NCI-H2081 (cell line): Measurements from ENCODE around the gene GAL.

ENCODE experiments used
- DNase-seq, 2 experiments: peaks; one replicate each; lab custom pipeline; 2025; lab: John Stamatoyannopoulos, UW

Gene GAL

GRCh38 chr11:68659158-68659921 is 25.0 kb upstream of the GAL start:
- peak; percentile 96 to 99 for DNase-seq

GRCh38 chr11:68660066-68660810 is 24.1 kb upstream of the GAL start:
- no peak for DNase-seq

GRCh38 chr11:68661014-68661413 is 23.3 kb upstream of the GAL start:
- DNase-seq: no peak

DNA sequence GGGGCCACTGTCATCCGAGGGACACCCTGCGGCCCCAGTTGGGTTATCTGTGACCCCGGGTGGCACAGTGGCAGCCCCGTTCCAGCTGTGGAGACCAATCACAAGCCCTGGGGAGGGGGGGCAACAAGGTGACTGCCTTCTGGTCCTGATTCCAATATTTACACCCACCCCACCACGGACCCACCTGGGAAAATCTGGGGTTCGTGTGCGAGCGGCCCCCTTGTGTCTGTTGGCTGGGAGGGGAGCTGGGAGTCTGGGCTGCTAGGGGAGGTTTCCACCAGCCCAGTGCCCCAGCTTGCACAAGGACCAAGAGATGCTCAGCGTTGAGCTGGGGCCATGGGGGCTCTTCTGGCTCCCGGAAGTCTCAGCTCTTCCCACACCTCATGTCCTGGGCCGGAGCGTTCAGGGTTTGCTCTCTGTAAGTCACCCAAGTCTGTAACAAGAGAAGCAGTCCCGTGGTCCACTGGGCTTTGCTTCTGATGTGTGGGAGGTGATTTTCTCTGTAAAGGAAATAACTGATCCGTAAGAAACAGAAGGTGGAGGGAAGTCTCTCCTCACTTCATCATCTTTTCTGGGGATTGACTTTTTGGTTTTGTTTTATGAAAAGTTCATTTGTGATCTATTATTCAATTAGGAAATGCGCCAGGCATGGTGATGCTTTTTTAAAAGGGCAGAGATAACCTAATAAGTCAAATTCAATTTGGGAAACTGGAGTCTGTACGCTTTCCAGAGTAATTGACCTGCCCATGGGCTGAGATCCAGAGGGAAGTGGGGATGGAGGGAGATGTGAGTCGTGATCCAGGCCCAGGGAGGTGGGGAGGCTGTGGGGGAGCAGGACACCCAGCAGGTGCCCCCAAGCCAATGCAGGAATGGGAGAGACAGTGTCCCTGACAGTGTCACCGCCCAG is 22.4 kb upstream of the GAL start:
- DNase-seq: no peak

DNA sequence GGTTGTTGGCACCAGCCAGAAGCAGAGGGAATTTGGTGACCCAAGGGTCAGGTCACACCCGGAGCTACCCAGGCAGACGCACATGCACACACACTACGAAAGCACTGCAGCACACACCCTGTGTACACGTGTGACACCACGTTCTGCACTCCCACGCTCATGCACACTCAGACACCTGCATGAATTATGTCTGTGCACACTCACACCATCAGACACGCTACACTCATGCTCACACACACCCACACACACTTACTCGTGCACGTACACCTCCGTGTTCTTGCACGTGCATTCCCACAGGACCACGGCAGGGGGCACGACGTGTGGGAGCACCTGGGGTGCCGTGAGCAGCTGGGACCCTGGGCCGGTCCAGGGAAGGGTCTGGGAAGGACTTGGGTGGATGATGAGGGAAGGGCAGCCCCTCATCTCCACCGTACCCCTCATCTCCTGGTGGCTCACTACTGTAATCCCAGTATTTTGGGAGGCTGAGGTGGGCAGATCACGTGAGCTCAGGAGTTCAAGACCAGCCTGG is 20.8 kb upstream of the GAL start:
- DNase-seq: no peak

DNA sequence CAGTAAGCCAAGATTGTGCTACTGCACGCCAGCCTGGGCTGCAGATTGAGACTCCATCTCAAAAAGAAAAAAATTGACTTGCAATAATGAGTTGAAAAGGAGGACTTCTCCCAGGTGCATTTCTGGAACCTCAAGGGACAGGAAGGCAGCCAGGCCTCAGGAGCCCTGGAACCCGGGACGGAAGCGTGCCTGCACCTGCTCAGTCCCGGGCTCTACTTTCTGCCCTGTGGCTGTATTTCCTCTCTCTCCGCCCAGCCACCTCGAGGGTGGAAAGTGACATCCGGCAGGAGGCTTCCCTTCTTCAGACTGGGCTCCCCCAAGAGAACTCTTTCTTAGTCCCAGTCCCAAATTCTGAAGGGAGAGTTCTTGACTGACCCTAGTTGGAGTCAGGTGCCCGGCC is 20.2 kb upstream of the GAL start:
- DNase-seq: no peak

- DNase-seq: no peak
Measured at GRCh38 chr11:68664906-68665305, 19.4 kb upstream of the GAL start.

DNA sequence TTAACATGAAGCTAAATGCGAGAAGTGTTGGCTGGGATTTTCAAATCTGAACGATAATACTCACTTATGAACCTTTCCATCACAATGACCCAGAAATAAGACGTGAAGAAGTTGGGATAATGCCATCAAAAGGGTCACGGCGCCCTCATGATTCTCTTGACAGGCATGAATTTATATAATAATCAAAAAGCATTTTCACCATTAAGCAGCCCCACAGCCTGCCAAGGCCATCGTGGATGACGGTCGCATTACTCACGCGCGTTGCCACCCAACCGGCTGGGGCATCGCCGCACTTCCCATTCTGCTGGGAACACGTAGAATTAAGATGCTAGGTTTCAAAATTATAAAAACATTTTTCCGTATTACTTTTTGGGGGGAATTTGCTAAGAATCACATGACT is 18.9 kb upstream of the GAL start:
- DNase-seq: no peak

GRCh38 chr11:68666849-68667248 is 17.5 kb upstream of the GAL start:
- no peak for DNase-seq

DNA sequence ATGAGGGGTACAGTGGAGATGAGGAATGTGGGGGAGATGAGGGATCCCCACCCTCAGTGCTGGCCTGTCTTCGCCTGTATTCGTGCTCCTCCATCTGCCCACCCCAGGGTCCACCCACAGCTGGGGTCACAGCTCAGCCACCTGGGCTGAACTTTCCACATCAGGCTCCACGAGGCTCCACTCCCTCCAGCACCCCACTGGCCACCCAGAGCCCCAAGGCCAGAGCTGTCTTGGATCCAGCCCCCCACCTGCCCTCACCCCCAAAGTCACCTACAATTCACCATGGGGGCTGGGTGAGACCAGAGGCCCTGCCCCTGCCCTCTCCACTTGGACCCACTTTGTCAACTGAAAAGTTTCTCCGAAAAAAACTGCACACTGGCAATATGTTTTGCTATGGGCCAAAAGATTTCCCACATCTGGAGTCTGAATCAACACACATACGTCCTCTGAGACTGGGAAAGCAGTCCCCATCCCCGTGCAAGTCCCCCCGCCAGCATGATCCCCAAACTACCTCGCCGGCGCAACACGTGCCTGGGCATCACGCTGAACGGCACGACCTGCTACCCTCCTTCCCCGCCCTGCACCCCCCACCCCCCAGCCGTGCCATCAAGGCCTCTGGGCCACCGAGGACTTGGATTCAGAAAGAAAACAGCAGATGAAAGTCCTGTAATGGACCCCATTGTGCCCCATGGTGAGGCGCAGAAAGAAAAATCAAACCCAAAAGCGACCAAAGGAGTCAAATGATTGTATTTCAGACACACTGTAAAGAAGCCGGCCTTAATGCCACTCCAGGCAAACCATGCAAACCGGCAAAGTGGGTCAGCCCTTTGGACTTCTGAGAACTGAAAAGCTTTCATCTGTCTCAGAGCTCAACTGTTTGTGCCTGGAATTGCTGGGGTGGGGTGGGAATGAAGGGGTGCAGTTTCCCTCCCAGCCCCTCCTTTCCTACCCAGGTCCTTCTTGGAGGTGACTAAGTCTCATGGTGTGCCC is 16.5 kb upstream of the GAL start:
- no peak for DNase-seq

- no peak for DNase-seq
Measured at GRCh38 chr11:68669301-68670090, 14.8 kb upstream of the GAL start.

DNA sequence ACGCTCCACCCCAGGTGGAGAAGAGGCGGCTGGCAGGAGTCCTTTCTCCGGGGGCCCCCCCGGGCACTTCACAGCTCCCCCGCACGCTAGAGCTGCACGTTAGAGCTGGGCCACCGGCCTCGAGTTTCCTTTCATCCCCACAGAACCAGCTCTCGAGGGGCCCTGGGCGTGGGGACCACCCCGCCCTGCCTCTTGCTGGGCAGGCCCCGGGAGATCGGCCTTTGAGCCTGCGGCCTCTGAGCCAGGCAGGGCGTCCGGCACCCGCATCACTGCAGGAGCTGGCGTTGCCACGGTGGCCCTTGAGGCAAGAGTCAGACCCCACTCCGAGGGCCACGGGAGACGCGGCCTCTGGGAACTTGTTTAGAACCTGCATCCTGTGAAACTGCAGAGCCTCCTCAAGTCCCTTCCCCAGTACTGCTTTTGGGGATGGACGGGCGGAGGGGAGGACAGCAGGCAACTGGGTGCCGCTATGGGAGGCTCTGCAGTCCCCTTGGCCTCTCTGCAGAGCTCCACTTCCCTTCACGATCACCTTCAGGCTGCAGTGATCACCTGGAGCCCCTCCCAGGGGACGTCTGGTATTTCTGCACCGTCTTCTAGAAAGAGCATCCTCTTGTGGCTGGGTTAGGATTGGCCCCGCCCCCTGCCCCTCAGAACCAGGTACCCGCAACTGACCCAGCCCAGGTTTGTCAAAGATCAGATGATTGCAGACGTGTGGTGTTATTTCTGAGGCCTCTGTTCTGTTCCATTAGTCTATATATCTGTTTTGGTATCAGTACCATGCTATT is 13.9 kb upstream of the GAL start:
- no peak for DNase-seq

DNA sequence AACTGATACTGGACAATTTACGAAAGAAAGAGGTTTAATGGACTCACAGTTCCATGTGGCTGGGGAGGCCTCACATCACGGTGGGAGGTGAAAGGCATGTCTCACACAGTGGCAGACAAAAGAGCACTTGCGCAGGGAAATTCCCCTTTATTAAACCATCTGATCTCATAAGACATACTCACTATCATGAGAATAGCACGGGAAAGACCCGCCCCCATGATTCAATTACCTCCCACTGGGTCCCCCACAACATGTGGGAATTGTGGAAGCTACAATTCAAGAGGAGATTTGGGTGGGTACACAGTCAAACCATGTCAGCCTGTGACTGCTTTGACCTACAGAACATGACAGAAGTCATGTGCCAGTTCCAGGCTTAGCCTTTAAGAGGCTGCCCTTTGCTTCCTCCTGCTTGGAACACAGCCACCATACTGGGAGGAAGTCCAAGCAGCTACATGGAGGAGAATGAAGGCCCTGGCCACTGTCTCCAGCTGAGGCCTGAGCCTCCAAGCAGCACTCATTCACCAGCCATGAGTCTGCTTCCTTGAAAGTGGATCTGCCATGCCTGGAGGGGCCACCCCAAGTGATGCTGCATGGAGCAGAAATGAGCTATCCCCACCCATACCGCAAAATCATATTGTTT is 10.9 kb upstream of the GAL start:
- DNase-seq: no peak

DNA sequence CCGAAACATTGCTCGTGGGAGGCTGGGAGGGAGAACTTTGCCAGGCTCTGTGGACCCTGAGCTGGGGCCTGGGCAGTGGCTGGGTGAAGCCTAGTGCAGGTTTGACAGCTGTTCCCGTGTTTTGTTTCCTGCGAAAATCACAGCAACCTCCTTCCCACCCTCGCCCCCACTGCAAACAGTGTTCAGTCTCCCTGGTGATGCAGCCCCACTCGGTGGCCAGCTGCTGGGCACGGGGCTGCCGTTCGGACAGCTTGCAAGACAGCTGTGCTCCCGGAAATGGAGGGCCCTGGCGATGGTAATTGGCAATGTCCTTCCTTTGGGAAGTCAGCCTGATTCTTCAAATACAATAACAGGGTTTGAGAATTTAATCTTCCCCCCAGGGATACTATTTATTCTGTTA is 10.4 kb upstream of the GAL start:
- no peak for DNase-seq

DNA sequence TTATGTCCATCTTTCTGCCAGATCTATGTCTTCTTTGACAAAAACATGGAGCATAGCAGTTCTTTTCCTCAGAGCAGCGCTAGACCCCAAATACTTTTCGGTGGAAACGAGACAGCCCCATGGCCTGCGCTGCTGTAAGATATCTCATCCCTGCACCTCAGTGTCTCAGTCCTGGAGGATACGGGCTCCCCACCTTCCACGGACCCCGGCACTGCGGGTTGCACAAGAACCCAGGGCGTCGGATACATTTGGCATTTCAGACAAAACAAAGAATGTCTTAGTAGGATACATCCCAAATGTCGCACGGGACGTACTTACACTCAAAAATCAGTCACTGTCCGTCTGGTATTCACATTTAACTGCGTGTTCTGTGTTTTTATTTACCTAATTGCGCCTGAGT is 9.9 kb upstream of the GAL start:
- no peak for DNase-seq

- DNase-seq: no peak
Measured at GRCh38 chr11:68677432-68677831, 6.9 kb upstream of the GAL start.

- DNase-seq: no peak
Measured at GRCh38 chr11:68678031-68678441, 6.3 kb upstream of the GAL start.

- DNase-seq: no peak
Measured at GRCh38 chr11:68680541-68681231, 3.7 kb upstream of the GAL start.
